ENCODE data around the gene NDUFAF2.

- TF ChIP-seq EP300 (IDR thresholded peaks at IDR 0.05; ENCODE audit: borderline replicate concordance in 1 of 2, low read depth in 2 of 2, low read length in 2 of 2) (no peak), POLR2A (IDR thresholded peaks at IDR 0.05; ENCODE audit: control extremely low read depth in 1 of 2, low read depth in 2 of 2, low read length in 2 of 2) (no peak), GABPA (IDR thresholded peaks at IDR 0.05; ENCODE audit: borderline replicate concordance, insufficient read depth, low read length) (no peak), JUN (IDR thresholded peaks at IDR 0.05; ENCODE audit: low read depth, low read length) (no peak), BRCA1 (IDR thresholded peaks at IDR 0.05; ENCODE audit: low read depth, low read length) (no peak), ZNF274 (IDR thresholded peaks at IDR 0.05; ENCODE audit: borderline replicate concordance, extremely low read depth, low read length) (no peak), CTCF (IDR thresholded peaks at IDR 0.05; ENCODE audit: control extremely low read depth in 1 of 3, insufficient read depth in 1 of 3, low read depth in 1 of 3, low read length in 3 of 3) (no peak), POLR2AphosphoS5 (IDR thresholded peaks at IDR 0.05; ENCODE audit: low read depth, low read length) (no peak), MAFK (IDR thresholded peaks at IDR 0.05; ENCODE audit: low read depth, low read length) (no peak), RXRA (IDR thresholded peaks at IDR 0.05; ENCODE audit: insufficient read depth, low read depth, low read length) (no peak), SAP30 (IDR thresholded peaks at IDR 0.05; ENCODE audit: insufficient read depth, insufficient replicate concordance, low read length) (no peak), CREB1 (IDR thresholded peaks at IDR 0.05) (no peak), BCL11A (IDR thresholded peaks at IDR 0.05; ENCODE audit: low read depth in 2 of 2, low read length in 2 of 2) (no peak), EZH2 (IDR thresholded peaks at IDR 0.05; ENCODE audit: low read depth, low read length, severe bottlenecking) (no peak)
Observed at GRCh38 chr5:60916646-60917045, 28.4 kb upstream of the NDUFAF2 start.
